WERI-Rb-1 (cell line): Measurements from ENCODE around the gene KLF13.

ENCODE experiments used
- DNase-seq: peaks from one replicate; pipeline ENCODE4 v3.0.0-alpha.2; 2020
- H3K27ac ChIP-seq: fragments of 250-450 bp; sonication (Bioruptor Pico); 2 replicates; pipeline ENCODE4 v1.5.1; 2020; ENCODE audit warnings: mild to moderate bottlenecking, moderate library complexity
- H3K27me3 ChIP-seq: fragments of 250-450 bp; sonication (Bioruptor Pico); 2 replicates; pipeline ENCODE4 v1.5.1; 2021; ENCODE audit warnings: mild to moderate bottlenecking, low read depth, moderate library complexity; ENCODE audit not compliant: insufficient read depth, severe bottlenecking
- H3K36me3 ChIP-seq: fragments of 250-450 bp; sonication (Bioruptor Pico); 2 replicates; pipeline ENCODE4 v1.5.1; 2020; ENCODE audit warnings: mild to moderate bottlenecking, moderate library complexity
- H3K4me3 ChIP-seq: 2 replicates; pipeline ENCODE4 v1.5.1; 2011; ENCODE audit warnings: low read depth, mild to moderate bottlenecking, control low read depth, low read length
- H3K9me3 ChIP-seq: fragments of 250-450 bp; sonication (Bioruptor Pico); 2 replicates; pipeline ENCODE4 v1.5.1; 2021; ENCODE audit warnings: mild to moderate bottlenecking, moderate library complexity; ENCODE audit not compliant: severe bottlenecking
- CTCF ChIP-seq: IDR thresholded peaks from 2 replicates; pipeline ENCODE4 v1.5.1; 2011; ENCODE audit warnings: low read depth, mild to moderate bottlenecking, control low read depth, inconsistent platforms, low read length

The KLF13 gene

GRCh38 chr15:31377030-31377429, 50.4 kb downstream of the KLF13 start:
- Histone ChIP-seq H3K36me3 (peaks cover 21% of the 10 kb centered on the region), H3K27me3 (no peaks in the 10 kb centered on the region), H3K27ac (no peak overlapping the region), H3K4me3 (no peak overlapping the region), H3K9me3 (peaks cover 10% of the 10 kb centered on the region)
- no peak for TF ChIP-seq CTCF
- DNase-seq: no peak

GRCh38 chr15:31378363-31378903, 51.8 kb downstream of the KLF13 start:
- Histone ChIP-seq H3K4me3 (no peak overlapping the region), H3K36me3 (peaks cover 11% of the 10 kb centered on the region), H3K27ac (peak overlapping the region; percentile 23), H3K9me3 (peaks cover 10% of the 10 kb centered on the region), H3K27me3 (no peaks in the 10 kb centered on the region)
- TF ChIP-seq CTCF: no peak
- DNase-seq: no peak

- TF ChIP-seq CTCF: no peak
- H3K36me3 ChIP-seq: peaks cover 7% of the 10 kb centered on the region
- peaks cover 10% of the 10 kb centered on the region for H3K9me3 ChIP-seq
- H3K27ac ChIP-seq: peak overlapping the region; percentile 23
- no peak overlapping the region for H3K4me3 ChIP-seq
- no peaks in the 10 kb centered on the region for H3K27me3 ChIP-seq
- no peak for DNase-seq
These were observed 52.4 kb downstream of the KLF13 start for GRCh38 chr15:31379042-31379441.

- no peaks in the 10 kb centered on the region for H3K27me3 ChIP-seq
- peaks cover 10% of the 10 kb centered on the region for H3K9me3 ChIP-seq
- no peak for TF ChIP-seq CTCF
- peaks cover 6% of the 10 kb centered on the region for H3K36me3 ChIP-seq
- DNase-seq: no peak
- H3K4me3 ChIP-seq: no peak overlapping the region
- H3K27ac ChIP-seq: no peak overlapping the region
These were observed 52.9 kb downstream of the KLF13 start for GRCh38 chr15:31379577-31379976.

GRCh38 chr15:31381801-31382712, 55.4 kb downstream of the KLF13 start:
- H3K27ac ChIP-seq: no peak overlapping the region

More at GRCh38 chr15:31381801-31382712, 55.4 kb downstream of the KLF13 start:
- TF ChIP-seq CTCF: no peak
- peaks cover 10% of the 10 kb centered on the region for H3K9me3 ChIP-seq
- no peak for DNase-seq
- H3K36me3 ChIP-seq: peaks cover 6% of the 10 kb centered on the region; the same call in 1 of the 2 replicates
- H3K27me3 ChIP-seq: no peaks in the 10 kb centered on the region
- H3K4me3 ChIP-seq: no peak overlapping the region
